ENCODE data around the gene NUCKS1. TPM values are rescaled to one million over a fixed set of nuclear protein-coding genes. Genes with fewer than 3 reads are reported as not detected.
A peak's percentile ranks its signal among the peaks of the same experiment; 100 is the strongest.

NUCKS1 gene
- total RNA-seq, 1 experiment from 2014 or later: 205 TPM

- TF ChIP-seq CTCF (IDR thresholded peaks at IDR 0.05; ENCODE audit: insufficient read depth in 1 of 2, low read depth in 1 of 2, low read length in 1 of 2, severe bottlenecking in 1 of 2, unreplicated experiment in 1 of 2): peak; percentile 90
- Histone ChIP-seq H3K27me3 (replicated peaks; ENCODE audit: control insufficient read depth, insufficient read depth, low read length) (no peaks in the 10 kb centered on the region), H3K9me3 (no peaks in the 10 kb centered on the region), H3K36me3 (ENCODE audit: control insufficient read depth, insufficient read depth, low read length) (no peaks in the 10 kb centered on the region), H3K4me1 (no peaks in the 10 kb centered on the region), H3K4me3 (ENCODE audit: low read depth, low read length) (no peak overlapping the region)
- no peak overlapping the region for H3K27ac Mint-ChIP-seq (ENCODE audit: unreplicated experiment)
- ChIA-PET CTCF (interaction anchor here (0.6 to 4.3 kb wide), 5 partner anchors 16 to 315 kb away, joined by 3 to 98 read pairs (median 5); partner anchors contain the start of gene RAB29), POLR2A (no interaction called here)
- BruUV-seq (replicated peaks): no TSS peak
- no peaks in the 10 kb centered on the region for H3K27me3 Mint-ChIP-seq (ENCODE audit: insufficient read depth, unreplicated experiment)
- DNase-seq: peak; percentile 56 to 75
- no peaks in the 10 kb centered on the region for H3K36me3 Mint-ChIP-seq (ENCODE audit: insufficient read depth, unreplicated experiment)
- intact Hi-C loops (cut with micrococcal nuclease; ENCODE audit: unreplicated experiment): loop anchor here (1.0 kb wide), 4 partner anchors 116 to 315 kb away; no protein-coding TSS in a partner anchor
- no peaks in the 10 kb centered on the region for H3K9me3 Mint-ChIP-seq (ENCODE audit: unreplicated experiment)
- H3K4me3 Mint-ChIP-seq (ENCODE audit: unreplicated experiment): no peak overlapping the region
- H3K4me1 Mint-ChIP-seq (ENCODE audit: low read depth, unreplicated experiment): no peaks in the 10 kb centered on the region
These were observed 41.7 kb upstream of the NUCKS1 start for GRCh38 chr1:205791568-205792180.

- H3K4me3 Mint-ChIP-seq (ENCODE audit: unreplicated experiment): no peak overlapping the region
- Histone ChIP-seq H3K4me1 (no peaks in the 10 kb centered on the region), H3K4me3 (ENCODE audit: low read depth, low read length) (no peak overlapping the region), H3K36me3 (ENCODE audit: control insufficient read depth, insufficient read depth, low read length) (no peaks in the 10 kb centered on the region), H3K27me3 (replicated peaks; ENCODE audit: control insufficient read depth, insufficient read depth, low read length) (no peaks in the 10 kb centered on the region), H3K9me3 (no peaks in the 10 kb centered on the region)
- DNase-seq: no peak
- no peaks in the 10 kb centered on the region for H3K4me1 Mint-ChIP-seq (ENCODE audit: low read depth, unreplicated experiment)
- no peaks in the 10 kb centered on the region for H3K9me3 Mint-ChIP-seq (ENCODE audit: unreplicated experiment)
- BruUV-seq (replicated peaks): no TSS peak
- intact Hi-C loops (cut with micrococcal nuclease; ENCODE audit: unreplicated experiment): no loop called here
- H3K27me3 Mint-ChIP-seq (ENCODE audit: insufficient read depth, unreplicated experiment): no peaks in the 10 kb centered on the region
- no peaks in the 10 kb centered on the region for H3K36me3 Mint-ChIP-seq (ENCODE audit: insufficient read depth, unreplicated experiment)
- TF ChIP-seq CTCF (IDR thresholded peaks at IDR 0.05; ENCODE audit: insufficient read depth in 1 of 2, low read depth in 1 of 2, low read length in 1 of 2, severe bottlenecking in 1 of 2, unreplicated experiment in 1 of 2): no peak
- H3K27ac Mint-ChIP-seq (ENCODE audit: unreplicated experiment): no peak overlapping the region
- ChIA-PET POLR2A (no interaction called here), CTCF (interaction anchor here (0.9 to 1.0 kb wide), 3 partner anchors 128 to 319 kb away, joined by 3 to 6 read pairs (median 3); no protein-coding TSS in a partner anchor)
These were observed 37.4 kb upstream of the NUCKS1 start for GRCh38 chr1:205787287-205787916.

- Histone ChIP-seq H3K4me1 (no peaks in the 10 kb centered on the region), H3K36me3 (ENCODE audit: control insufficient read depth, insufficient read depth, low read length) (no peaks in the 10 kb centered on the region), H3K4me3 (ENCODE audit: low read depth, low read length) (no peak overlapping the region), H3K9me3 (no peaks in the 10 kb centered on the region), H3K27me3 (replicated peaks; ENCODE audit: control insufficient read depth, insufficient read depth, low read length) (no peaks in the 10 kb centered on the region)
- CTCF ChIA-PET: no interaction called here
- intact Hi-C loops (cut with micrococcal nuclease; ENCODE audit: unreplicated experiment): no loop called here
- POLR2A ChIA-PET: no interaction called here
- Mint-ChIP-seq H3K27me3 (ENCODE audit: insufficient read depth, unreplicated experiment) (peaks cover 3% of the 10 kb centered on the region), H3K36me3 (ENCODE audit: insufficient read depth, unreplicated experiment) (no peaks in the 10 kb centered on the region), H3K4me1 (ENCODE audit: low read depth, unreplicated experiment) (no peaks in the 10 kb centered on the region), H3K27ac (ENCODE audit: unreplicated experiment) (no peak overlapping the region), H3K9me3 (ENCODE audit: unreplicated experiment) (no peaks in the 10 kb centered on the region), H3K4me3 (ENCODE audit: unreplicated experiment) (no peak overlapping the region)
- BruUV-seq (replicated peaks): no TSS peak
- TF ChIP-seq CTCF (IDR thresholded peaks at IDR 0.05; ENCODE audit: insufficient read depth in 1 of 2, low read depth in 1 of 2, low read length in 1 of 2, severe bottlenecking in 1 of 2, unreplicated experiment in 1 of 2): no peak
- DNase-seq: no peak
These were observed 36.6 kb upstream of the NUCKS1 start for GRCh38 chr1:205786601-205787000.
